Fibroblast of lung (primary cell): ENCODE results near the gene PGAP3. TPM values are rescaled to one million over a fixed set of nuclear protein-coding genes. Genes with fewer than 3 reads are reported as not detected.

Source experiments
- DNase-seq, 2 donors: peaks; one replicate each; pipeline versions ENCODE4 v3.0.0 to v3.0.0-alpha.2; 2010; ENCODE audit warnings: low read depth in 2 of 2
- H2AFZ ChIP-seq: 2 replicates; pipeline ENCODE4 v1.5.1; 2012; ENCODE audit warnings: low read length, control low read depth, inconsistent platforms
- H3K27ac ChIP-seq: 2 replicates; pipeline ENCODE4 v1.5.1; 2011; ENCODE audit warnings: low read length, control low read depth; ENCODE audit not compliant: insufficient read depth
- H3K27me3 ChIP-seq: 2 replicates; pipeline ENCODE4 v1.5.1; 2011; ENCODE audit warnings: mild to moderate bottlenecking, low read length; ENCODE audit not compliant: control insufficient read depth, insufficient read depth
- H3K36me3 ChIP-seq: 2 replicates; pipeline ENCODE4 v1.5.1; 2011; ENCODE audit warnings: low read length; ENCODE audit not compliant: control insufficient read depth, insufficient read depth
- H3K4me1 ChIP-seq: 2 replicates; pipeline ENCODE4 v1.5.1; 2011; ENCODE audit warnings: low read length; ENCODE audit not compliant: control insufficient read depth, insufficient read depth; ENCODE audit errors: extremely low read depth
- H3K4me2 ChIP-seq: 2 replicates; pipeline ENCODE4 v1.5.1; 2011; ENCODE audit warnings: low read length, control low read depth; ENCODE audit not compliant: insufficient read depth; ENCODE audit errors: extremely low read depth
- H3K4me3 ChIP-seq, 4 experiments: fragments of 200-600 bp in 1 of 4; sonication (generic) in 1 of 4; replicated peaks in 1 of 4; 2 replicates each; pipeline ENCODE4 v1.5.1; 2011 to 2016; ENCODE audit warnings: low read length in 4 of 4, low read depth in 3 of 4, mild to moderate bottlenecking in 3 of 4, control low read depth in 2 of 4, inconsistent platforms in 1 of 4, mixed read lengths in 1 of 4; ENCODE audit not compliant: insufficient read depth in 1 of 4; ENCODE audit errors: control extremely low read depth in 1 of 4
- H3K79me2 ChIP-seq: 2 replicates; pipeline ENCODE4 v1.5.1; 2012; ENCODE audit warnings: mild to moderate bottlenecking, low read length, inconsistent platforms; ENCODE audit not compliant: control insufficient read depth, insufficient read depth
- H3K9ac ChIP-seq: 2 replicates; pipeline ENCODE4 v1.5.1; 2011; ENCODE audit warnings: mild to moderate bottlenecking, low read length, control low read depth; ENCODE audit not compliant: insufficient read depth
- H3K9me3 ChIP-seq: 2 replicates; pipeline ENCODE4 v1.5.1; 2012; ENCODE audit warnings: low read depth, low read length; ENCODE audit not compliant: control insufficient read depth, insufficient read depth
- H4K20me1 ChIP-seq: 2 replicates; pipeline ENCODE4 v1.5.1; 2011; ENCODE audit warnings: low read length; ENCODE audit not compliant: control insufficient read depth, insufficient read depth; ENCODE audit errors: extremely low read depth
- CTCF ChIP-seq, 2 donors: IDR thresholded peaks in 1 of 2; conservative IDR thresholded peaks in 1 of 2; 1 replicate in 1 of 2; 2 replicates in 1 of 2; pipeline ENCODE4 v1.5.1; 2011 to 2012; ENCODE audit warnings: low read length in 2 of 2, control low read depth in 1 of 2, inconsistent platforms in 1 of 2, low read depth in 1 of 2, mild to moderate bottlenecking in 1 of 2
- EZH2 ChIP-seq: IDR thresholded peaks from 2 replicates; pipeline ENCODE4 v1.5.1; 2012; ENCODE audit warnings: low read length, control low read depth, mild to moderate bottlenecking; ENCODE audit errors: missing control alignments
- polyA plus RNA-seq, 2 donors: library from polyadenylated mRNA; depleted of rRNA in 1 of 2; stranded (reverse) in 1 of 2; unstranded in 1 of 2; fragments of >200 nt; gene quantifications; 2 replicates each; pipeline ENCODE4 v1.2.1, GENCODE V29; 2011 to 2012; ENCODE audit warnings: missing spikeins in 1 of 2
- total RNA-seq: library from RNA; depleted of rRNA; stranded (reverse); fragments of >200 nt; gene quantifications from 2 replicates; pipeline ENCODE4 v1.2.1, GENCODE V29; 2014

PGAP3 gene
- total and polyA plus RNA-seq, 2 donors (not counting 1 experiment from before 2014, with no cell fraction given), result 7.9 to 8.8 TPM

GRCh38 chr17:39640591-39641031 is 47.2 kb downstream of the PGAP3 start:
- H3K4me1 ChIP-seq, result peaks cover 16% of the 10 kb centered on the region
- no peak overlapping the region for H2AFZ ChIP-seq
- H3K79me2 ChIP-seq, result peaks cover 28% of the 10 kb centered on the region

GRCh38 chr17:39639566-39640458 is 48.0 kb downstream of the PGAP3 start:
- H3K4me3 ChIP-seq, result no peak overlapping the region
- H3K4me1 ChIP-seq, result peaks cover 16% of the 10 kb centered on the region
- H3K36me3 ChIP-seq, result no peaks in the 10 kb centered on the region
- TF ChIP-seq EZH2 (no peak), CTCF (conservative IDR thresholded peaks at IDR 0.05 in 1 of 2, IDR thresholded peaks at IDR 0.05 in 1 of 2; ENCODE audit: low read depth in 1 of 2, low read length in 2 of 2) (no peak)
- H3K27ac ChIP-seq, result no peak overlapping the region
- H3K27me3 ChIP-seq, result no peaks in the 10 kb centered on the region
- no peak overlapping the region for H3K4me2 ChIP-seq
- peaks cover 1% of the 10 kb centered on the region for H4K20me1 ChIP-seq
- no peak overlapping the region for H3K9ac ChIP-seq
- DNase-seq, result no peak
- H3K79me2 ChIP-seq, result peaks cover 28% of the 10 kb centered on the region
- no peak overlapping the region for H2AFZ ChIP-seq
- no peaks in the 10 kb centered on the region for H3K9me3 ChIP-seq

More at GRCh38 chr17:39640591-39641031, 47.2 kb downstream of the PGAP3 start:
- Histone ChIP-seq H3K36me3 (no peaks in the 10 kb centered on the region), H3K4me2 (no peak overlapping the region), H4K20me1 (peaks cover 1% of the 10 kb centered on the region), H3K9me3 (no peaks in the 10 kb centered on the region), H3K27me3 (no peaks in the 10 kb centered on the region), H3K27ac (no peak overlapping the region), H3K9ac (no peak overlapping the region), H3K4me3 (no peak overlapping the region)
- TF ChIP-seq CTCF (conservative IDR thresholded peaks at IDR 0.05 in 1 of 2, IDR thresholded peaks at IDR 0.05 in 1 of 2; ENCODE audit: low read depth in 1 of 2, low read length in 2 of 2) (no peak), EZH2 (no peak)
- DNase-seq, result no peak

GRCh38 chr17:39639043-39639442 is 48.8 kb downstream of the PGAP3 start:
- Histone ChIP-seq H2AFZ (no peak overlapping the region), H3K4me2 (no peak overlapping the region), H3K79me2 (peaks cover 26% of the 10 kb centered on the region), H3K27ac (no peak overlapping the region), H3K9ac (no peak overlapping the region), H3K36me3 (no peaks in the 10 kb centered on the region), H4K20me1 (peaks cover 1% of the 10 kb centered on the region), H3K9me3 (no peaks in the 10 kb centered on the region), H3K4me1 (peaks cover 16% of the 10 kb centered on the region), H3K27me3 (no peaks in the 10 kb centered on the region), H3K4me3 (no peak overlapping the region)
- DNase-seq, result no peak
- TF ChIP-seq EZH2 (no peak), CTCF (conservative IDR thresholded peaks at IDR 0.05 in 1 of 2, IDR thresholded peaks at IDR 0.05 in 1 of 2; ENCODE audit: low read depth in 1 of 2, low read length in 2 of 2) (no peak)
